Memory B cell (primary cell): Measurements from ENCODE around the gene DNAH10.
"Not testable (repeated sequence)": the region's sequence is repeated elsewhere in the genome, so short reads cannot be mapped to it uniquely, and the experiment has no call there.

Experiments used
- ATAC-seq: fragments of 150-1000 bp; cut with Tn5 transposase; 2 replicates; pipeline ENCODE4 v1.10.0; 2021; ENCODE audit warnings: low read depth, mild to moderate bottlenecking, moderate library complexity
- DNase-seq, 2 donors: peaks; one replicate each; pipeline ENCODE4 v3.0.0; 2022; ENCODE audit warnings: low spot score in 2 of 2
- H3K27ac Mint-ChIP-seq: one replicate; pipeline ENCODE4 v1.8.0; 2022; ENCODE audit warnings: mild to moderate bottlenecking, moderate library complexity, mixed read lengths
- H3K27me3 Mint-ChIP-seq: one replicate; pipeline ENCODE4 v1.8.0; 2022; ENCODE audit warnings: mixed read lengths
- H3K36me3 Mint-ChIP-seq: one replicate; pipeline ENCODE4 v1.8.0; 2022; ENCODE audit warnings: mild to moderate bottlenecking, mixed read lengths
- H3K4me1 Mint-ChIP-seq: one replicate; pipeline ENCODE4 v1.8.0; 2022; ENCODE audit warnings: mixed read lengths
- H3K4me3 Mint-ChIP-seq: one replicate; pipeline ENCODE4 v1.8.0; 2022; ENCODE audit warnings: mild to moderate bottlenecking, moderate library complexity, mixed read lengths
- H3K9me3 Mint-ChIP-seq: one replicate; pipeline ENCODE4 v1.8.0; 2022; ENCODE audit warnings: mixed read lengths

The DNAH10 gene

GRCh38 chr12:123941000-123941399 lies 178.9 kb downstream of the DNAH10 start:
- DNase-seq (no peak), ATAC-seq (no peak)
- H3K27ac Mint-ChIP-seq = no peak overlapping the region
- H3K9me3 Mint-ChIP-seq = peaks cover 2% of the 10 kb centered on the region
- H3K27me3 Mint-ChIP-seq = no peaks in the 10 kb centered on the region
- H3K36me3 Mint-ChIP-seq = peaks cover 44% of the 10 kb centered on the region
- H3K4me3 Mint-ChIP-seq = no peak overlapping the region
- H3K4me1 Mint-ChIP-seq = peaks cover 14% of the 10 kb centered on the region

- Mint-ChIP-seq H3K9me3 (peaks cover 2% of the 10 kb centered on the region), H3K4me1 (peaks cover 14% of the 10 kb centered on the region), H3K4me3 (no peak overlapping the region), H3K27me3 (no peaks in the 10 kb centered on the region), H3K27ac (no peak overlapping the region), H3K36me3 (peaks cover 44% of the 10 kb centered on the region)
- DNase-seq = no peak
- no peak for ATAC-seq
Observed at GRCh38 chr12:123941624-123942237, 179.6 kb downstream of the DNAH10 start.

GRCh38 chr12:123942238-123942653 lies 180.1 kb downstream of the DNAH10 start:
- Mint-ChIP-seq H3K36me3 (peaks cover 43% of the 10 kb centered on the region), H3K27ac (no peak overlapping the region), H3K4me1 (peaks cover 14% of the 10 kb centered on the region), H3K27me3 (no peaks in the 10 kb centered on the region), H3K4me3 (no peak overlapping the region), H3K9me3 (peaks cover 2% of the 10 kb centered on the region)
- ATAC-seq (no peak), DNase-seq (no peak)

- DNase-seq (no peak), ATAC-seq (no peak)
- H3K36me3 Mint-ChIP-seq = peaks cover 38% of the 10 kb centered on the region
- H3K9me3 Mint-ChIP-seq = peaks cover 2% of the 10 kb centered on the region
- no peaks in the 10 kb centered on the region for H3K27me3 Mint-ChIP-seq
- H3K4me1 Mint-ChIP-seq = peaks cover 10% of the 10 kb centered on the region
- no peak overlapping the region for H3K4me3 Mint-ChIP-seq
- no peak overlapping the region for H3K27ac Mint-ChIP-seq
Observed at GRCh38 chr12:123942911-123943648, 181.0 kb downstream of the DNAH10 start.

GRCh38 chr12:123943816-123944215 lies 181.7 kb downstream of the DNAH10 start:
- H3K4me3 Mint-ChIP-seq = no peak overlapping the region
- no peak overlapping the region for H3K27ac Mint-ChIP-seq
- H3K4me1 Mint-ChIP-seq = peaks cover 3% of the 10 kb centered on the region
- DNase-seq = no peak
- no peak for ATAC-seq
- H3K36me3 Mint-ChIP-seq = peaks cover 37% of the 10 kb centered on the region
- H3K27me3 Mint-ChIP-seq = no peaks in the 10 kb centered on the region
- H3K9me3 Mint-ChIP-seq = peaks cover 2% of the 10 kb centered on the region

- DNase-seq (no peak), ATAC-seq (no peak)
- peaks cover under 1% of the 10 kb centered on the region for H3K4me1 Mint-ChIP-seq
- H3K4me3 Mint-ChIP-seq = no peak overlapping the region
- no peaks in the 10 kb centered on the region for H3K27me3 Mint-ChIP-seq
- peaks cover 40% of the 10 kb centered on the region for H3K36me3 Mint-ChIP-seq
- H3K27ac Mint-ChIP-seq = no peak overlapping the region
- H3K9me3 Mint-ChIP-seq = peaks cover 2% of the 10 kb centered on the region
Observed at GRCh38 chr12:123944696-123945095, 182.6 kb downstream of the DNAH10 start.

- H3K27me3 Mint-ChIP-seq = no peaks in the 10 kb centered on the region
- peaks cover 36% of the 10 kb centered on the region for H3K36me3 Mint-ChIP-seq
- H3K4me3 Mint-ChIP-seq = no peak overlapping the region
- peaks cover 2% of the 10 kb centered on the region for H3K9me3 Mint-ChIP-seq
- H3K4me1 Mint-ChIP-seq = peaks cover 3% of the 10 kb centered on the region
- DNase-seq (no peak), ATAC-seq (no peak)
- H3K27ac Mint-ChIP-seq = no peak overlapping the region
Observed at GRCh38 chr12:123945287-123946151, 183.4 kb downstream of the DNAH10 start.

GRCh38 chr12:123946152-123946515 lies 184.0 kb downstream of the DNAH10 start:
- H3K27me3 Mint-ChIP-seq = no peaks in the 10 kb centered on the region
- H3K27ac Mint-ChIP-seq = no peak overlapping the region
- no peak overlapping the region for H3K4me3 Mint-ChIP-seq
- peaks cover 2% of the 10 kb centered on the region for H3K9me3 Mint-ChIP-seq
- DNase-seq (no peak), ATAC-seq (no peak)
- H3K36me3 Mint-ChIP-seq = peaks cover 34% of the 10 kb centered on the region
- H3K4me1 Mint-ChIP-seq = peaks cover 3% of the 10 kb centered on the region

- not testable (repeated sequence) for H3K27me3 Mint-ChIP-seq, H3K4me1 Mint-ChIP-seq, H3K9me3 Mint-ChIP-seq, DNase-seq, H3K4me3 Mint-ChIP-seq, ATAC-seq, H3K27ac Mint-ChIP-seq
- H3K36me3 Mint-ChIP-seq = peaks cover 27% of the 10 kb centered on the region
Observed at GRCh38 chr12:123946516-123947505, 184.7 kb downstream of the DNAH10 start.

GRCh38 chr12:123947531-123947930 lies 185.4 kb downstream of the DNAH10 start:
- not testable (repeated sequence) for H3K9me3 Mint-ChIP-seq, DNase-seq, H3K27ac Mint-ChIP-seq, H3K4me3 Mint-ChIP-seq, ATAC-seq, H3K27me3 Mint-ChIP-seq, H3K4me1 Mint-ChIP-seq
- peaks cover 20% of the 10 kb centered on the region for H3K36me3 Mint-ChIP-seq

- peaks cover 3% of the 10 kb centered on the region for H3K4me1 Mint-ChIP-seq
- H3K36me3 Mint-ChIP-seq = peaks cover 16% of the 10 kb centered on the region
- no peak overlapping the region for H3K27ac Mint-ChIP-seq
- no peaks in the 10 kb centered on the region for H3K9me3 Mint-ChIP-seq
- H3K27me3 Mint-ChIP-seq = no peaks in the 10 kb centered on the region
- ATAC-seq (no peak), DNase-seq (no peak)
- no peak overlapping the region for H3K4me3 Mint-ChIP-seq
Observed at GRCh38 chr12:123948401-123948795, 186.3 kb downstream of the DNAH10 start.

- H3K4me3 Mint-ChIP-seq = no peak overlapping the region
- H3K27ac Mint-ChIP-seq = no peak overlapping the region
- no peak for ATAC-seq
- no peak for DNase-seq
- H3K27me3 Mint-ChIP-seq = no peaks in the 10 kb centered on the region
- no peaks in the 10 kb centered on the region for H3K9me3 Mint-ChIP-seq
- peaks cover 16% of the 10 kb centered on the region for H3K36me3 Mint-ChIP-seq
- H3K4me1 Mint-ChIP-seq = peaks cover 3% of the 10 kb centered on the region
Observed at GRCh38 chr12:123948796-123949769, 187.0 kb downstream of the DNAH10 start.
